Fibroblast of the conjunctiva (primary cell): ENCODE measurements around the gene BMAL2.

Source experiments
- DNase-seq: peaks from one replicate; pipeline ENCODE4 v3.0.0-alpha.2; 2010; ENCODE audit warnings: low read depth

BMAL2 gene

GRCh38 chr12:27332714-27333402 lies at the start of gene BMAL2:
Gene BMAL2, plus strand, starts transcription at chr12:27332836. Its CDS starts 237 bp downstream, at chr12:27333073.
- DNase-seq = no peak

- DNase-seq = no peak
These were observed 48.6 kb upstream of the BMAL2 start for GRCh38 chr12:27284021-27284420.

- DNase-seq = no peak
These were observed 47.9 kb upstream of the BMAL2 start for GRCh38 chr12:27284751-27285150.

GRCh38 chr12:27285403-27285802 lies 47.2 kb upstream of the BMAL2 start:
- DNase-seq = no peak

DNA sequence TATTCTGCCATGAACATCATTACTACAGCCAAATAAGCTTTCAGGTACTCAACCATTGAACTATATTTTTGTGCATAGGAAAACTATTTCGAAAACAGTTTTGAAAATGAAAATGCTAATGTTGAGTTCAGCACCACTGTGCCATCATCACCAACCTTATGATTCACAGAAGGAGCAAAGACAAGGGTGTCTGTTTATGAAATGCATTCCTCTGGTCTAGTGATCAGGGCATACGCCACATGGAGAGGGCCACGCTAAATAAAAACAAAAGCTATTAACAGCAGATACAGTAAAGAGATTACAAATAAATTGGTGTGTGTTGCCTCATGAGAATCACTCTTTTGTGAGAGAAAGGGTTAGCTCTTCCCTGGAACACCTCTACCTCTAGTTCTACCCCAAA lies 43.2 kb upstream of the BMAL2 start:
- no peak for DNase-seq

DNA sequence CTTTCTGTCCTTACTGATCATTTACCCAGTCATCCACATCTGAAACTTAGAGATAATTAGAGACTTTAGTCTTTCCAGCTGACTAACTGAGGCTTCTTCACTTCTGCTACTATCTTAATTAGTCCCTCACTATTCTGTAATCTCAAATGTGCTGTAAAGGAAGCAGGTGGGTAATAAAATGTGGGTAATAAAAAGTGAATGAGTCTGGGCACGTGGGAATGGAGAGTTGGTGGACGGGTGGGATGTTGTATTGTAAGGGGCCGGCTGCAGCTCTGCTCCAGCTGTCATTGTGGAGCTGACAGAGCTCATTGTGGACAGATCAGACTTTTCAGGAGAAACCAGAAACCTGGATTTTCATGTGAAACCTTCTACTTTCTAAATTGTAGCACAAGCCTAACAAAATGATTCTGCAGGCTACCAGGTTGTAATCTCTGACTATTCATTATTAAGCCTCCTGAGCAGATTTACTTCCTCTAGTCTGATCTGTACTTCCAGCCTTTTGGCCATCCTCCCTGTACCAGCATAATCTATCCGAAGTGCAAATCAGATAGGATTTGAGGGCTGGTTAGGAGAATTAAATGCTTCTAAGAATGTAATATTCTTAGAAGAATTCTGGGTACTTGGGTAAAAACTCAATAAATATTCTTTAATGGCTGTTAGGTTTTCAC lies 42.0 kb upstream of the BMAL2 start:
- no peak for DNase-seq

DNA sequence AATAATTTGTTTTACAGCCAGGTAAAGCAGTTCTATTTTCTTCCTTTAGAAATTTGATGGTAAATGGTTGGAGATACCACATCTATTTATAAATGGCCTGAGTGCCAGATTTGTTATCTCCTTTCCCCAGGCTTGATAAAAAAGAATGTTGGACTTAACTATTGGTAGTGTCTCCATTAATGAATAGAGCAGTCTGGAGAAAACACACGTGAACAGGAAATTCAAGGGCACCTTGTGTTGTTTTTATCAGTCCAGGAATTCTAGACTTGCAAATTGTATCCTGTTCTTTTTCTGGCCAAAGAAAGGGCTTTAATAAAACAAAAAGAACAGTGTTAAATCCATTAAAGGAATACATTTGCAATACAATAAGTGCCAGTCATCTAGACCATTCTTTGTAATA lies 40.8 kb upstream of the BMAL2 start:
- DNase-seq = no peak

GRCh38 chr12:27292718-27293117 lies 39.9 kb upstream of the BMAL2 start:
- no peak for DNase-seq

DNA sequence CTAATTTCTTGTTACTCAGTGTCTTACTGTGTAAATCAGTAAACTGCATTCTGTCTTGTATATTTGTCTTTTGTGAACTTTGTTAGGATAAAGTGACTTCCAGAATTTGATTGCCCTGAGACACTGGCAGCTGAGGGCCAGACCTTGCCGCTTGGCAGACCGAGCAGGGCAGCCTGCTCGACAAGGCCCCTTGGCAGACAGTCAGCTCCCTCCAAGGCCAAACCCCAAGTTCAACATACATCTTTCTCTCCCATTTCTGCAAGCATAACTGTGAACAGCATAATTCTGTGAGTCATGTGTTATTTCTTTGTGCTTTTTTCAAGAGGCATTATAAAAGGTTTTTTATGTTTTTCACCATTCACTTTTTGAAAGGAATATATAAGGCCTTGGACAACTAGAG lies 39.2 kb upstream of the BMAL2 start:
- DNase-seq = no peak

- DNase-seq = no peak
These were observed 36.0 kb upstream of the BMAL2 start for GRCh38 chr12:27296674-27297073.

GRCh38 chr12:27297566-27297965 lies 35.1 kb upstream of the BMAL2 start:
- no peak for DNase-seq

GRCh38 chr12:27299102-27299501 lies 33.5 kb upstream of the BMAL2 start:
- DNase-seq = no peak

GRCh38 chr12:27300226-27300625 lies 32.4 kb upstream of the BMAL2 start:
- DNase-seq = no peak

GRCh38 chr12:27303139-27304111 lies 29.2 kb upstream of the BMAL2 start:
- DNase-seq = no peak

DNA sequence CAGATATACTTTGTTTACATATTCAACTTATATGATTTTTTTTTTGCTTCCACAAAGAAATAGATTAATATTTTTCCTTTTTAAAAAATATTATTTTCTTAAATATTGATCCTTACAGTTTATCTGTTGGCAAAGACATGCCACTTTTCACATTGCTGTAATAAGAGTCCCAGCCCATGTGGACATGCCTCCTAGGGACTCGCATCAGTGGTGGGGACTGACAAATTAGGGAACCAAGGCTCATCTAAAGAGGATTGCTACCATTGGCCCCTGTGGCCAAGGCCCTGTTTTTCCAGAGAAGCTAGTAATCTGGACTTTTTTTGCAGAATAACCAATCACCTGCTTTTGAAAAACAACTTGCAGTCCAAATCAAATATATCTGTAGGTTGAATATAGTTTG lies 27.8 kb upstream of the BMAL2 start:
- DNase-seq = no peak

GRCh38 chr12:27305673-27306456 lies 26.8 kb upstream of the BMAL2 start:
- peak; percentile 22 for DNase-seq

DNA sequence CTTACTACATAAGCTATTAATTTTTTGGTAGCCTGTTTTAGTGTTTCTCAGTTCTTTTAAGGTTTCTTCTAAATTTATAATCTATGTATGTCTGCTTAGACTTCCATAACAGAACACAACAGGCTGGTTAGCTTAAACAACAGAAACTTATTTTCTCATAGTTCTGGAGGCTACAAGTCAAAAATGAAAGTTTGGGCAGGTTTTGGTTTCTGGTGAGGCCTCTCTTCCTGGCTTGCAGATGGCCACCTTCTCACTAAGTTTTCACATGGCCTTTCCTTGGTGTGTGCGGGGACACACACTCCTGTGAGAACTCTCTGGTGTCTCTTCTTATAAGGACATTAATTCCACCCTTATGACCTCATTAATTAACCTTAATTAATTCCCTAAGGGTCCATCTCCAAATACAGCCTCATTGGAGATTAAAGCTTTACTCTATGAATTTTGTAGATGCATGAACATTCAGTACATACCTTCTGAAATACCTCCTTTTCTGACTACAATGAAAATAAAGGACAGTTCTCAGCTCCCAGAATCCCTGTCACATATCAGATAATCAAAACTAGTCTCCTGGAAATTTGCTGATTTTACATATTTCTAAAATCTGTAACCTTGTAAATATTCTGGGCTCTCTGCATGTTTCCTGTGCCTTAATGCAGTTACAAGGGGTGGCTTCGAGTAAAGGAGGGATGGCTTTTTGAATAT lies 23.2 kb upstream of the BMAL2 start:
- no peak for DNase-seq

DNA sequence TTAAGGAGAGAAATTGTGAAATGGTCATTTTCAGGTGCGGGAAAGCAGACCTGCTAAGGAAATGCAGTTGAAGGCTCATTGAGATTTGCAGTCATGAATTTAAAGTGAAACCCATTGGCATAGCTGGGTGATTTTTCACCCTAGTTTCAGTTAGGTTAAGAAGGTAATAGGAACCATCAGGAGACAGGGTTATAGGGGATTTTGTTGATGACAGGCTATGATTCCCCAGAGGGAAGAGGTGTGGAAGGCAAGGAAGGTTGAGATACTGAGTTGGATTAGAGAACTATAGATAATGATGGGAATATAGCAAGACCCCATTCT lies 22.7 kb upstream of the BMAL2 start:
- no peak for DNase-seq

GRCh38 chr12:27316947-27317346 lies 15.7 kb upstream of the BMAL2 start:
- no peak for DNase-seq

GRCh38 chr12:27319409-27319808 lies 13.2 kb upstream of the BMAL2 start:
- no peak for DNase-seq

DNA sequence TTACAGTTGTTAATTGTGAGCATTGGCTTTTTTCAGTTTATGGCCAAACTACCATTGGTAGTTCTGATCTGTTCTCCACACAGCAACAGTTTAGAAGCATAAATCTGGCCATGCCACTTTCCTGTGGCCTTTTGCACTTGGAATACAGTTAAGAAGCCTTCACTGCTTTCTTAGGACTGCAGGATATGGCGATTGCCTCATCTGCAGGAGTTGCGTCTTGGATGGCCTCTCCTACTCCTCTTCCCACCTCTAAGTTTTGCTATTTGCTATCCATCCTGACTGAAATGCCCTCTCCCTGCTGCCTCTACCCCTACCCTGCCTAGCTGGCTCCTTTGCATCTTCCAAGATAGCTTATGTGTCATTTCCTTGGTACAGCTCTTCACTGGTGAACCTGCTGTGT lies 12.8 kb upstream of the BMAL2 start:
- no peak for DNase-seq
